Thoracic aorta (tissue), 2 donors: Measurements from ENCODE around the gene TRIM47. TPM values are rescaled to one million over a fixed set of nuclear protein-coding genes. Genes with fewer than 3 reads are reported as not detected.
A peak's percentile ranks its signal among the peaks of the same experiment; 100 is the strongest.

Experiments used
- ATAC-seq: fragments of 150-250 bp; one replicate; pipeline ENCODE4 v1.8.0; 2017; ENCODE audit warnings: low read depth; ENCODE audit not compliant: insufficient number of reproducible peaks, low FRiP score
- DNase-seq: peaks from one replicate; pipeline ENCODE4 v3.0.0-alpha.2; 2020; ENCODE audit warnings: low spot score
- H3K27ac ChIP-seq, 2 donors: fragments of 200-600 bp; sonication (generic); 1 replicate in 1 of 2; 2 replicates in 1 of 2; pipeline ENCODE4 v1.5.1; 2016; ENCODE audit warnings: mild to moderate bottlenecking in 2 of 2, moderate library complexity in 2 of 2
- H3K27me3 ChIP-seq: fragments of 200-600 bp; sonication (generic); replicated peaks from 2 replicates; pipeline ENCODE4 v1.6.0; 2016; ENCODE audit warnings: mild to moderate bottlenecking; ENCODE audit not compliant: insufficient read depth
- H3K36me3 ChIP-seq: fragments of 200-600 bp; sonication (generic); one replicate; pipeline ENCODE4 v1.5.1; 2016
- H3K4me1 ChIP-seq, 2 donors: fragments of 200-600 bp; sonication (generic); 1 replicate in 1 of 2; 2 replicates in 1 of 2; pipeline versions ENCODE4 v1.5.1 to v1.6.0; 2016; ENCODE audit warnings: low read depth in 2 of 2, mild to moderate bottlenecking in 1 of 2; ENCODE audit not compliant: control insufficient read depth in 1 of 2
- H3K4me3 ChIP-seq: fragments of 200-600 bp; sonication (generic); 2 replicates; pipeline ENCODE4 v1.5.1; 2016; ENCODE audit warnings: mild to moderate bottlenecking
- H3K9me3 ChIP-seq: fragments of 200-600 bp; sonication (generic); 2 replicates; pipeline ENCODE4 v1.5.1; 2016
- CTCF ChIP-seq: fragments of 200-600 bp; sonication (generic); IDR thresholded peaks from one replicate; pipeline ENCODE4 v1.5.1; 2019; ENCODE audit warnings: antibody characterized with exemption
- total RNA-seq, 2 donors: library from RNA; depleted of rRNA; stranded (reverse); fragments of >200 nt; gene quantifications; one replicate each; pipeline versions ENCODE4 v1.1.0 to v1.2.3, GENCODE V29; 2016

Gene TRIM47
- total RNA-seq, 2 donors from 2014 or later: 58.9 to 94.0 TPM

- peak; percentile 64 for TF ChIP-seq CTCF
- ATAC-seq (no peak), DNase-seq (no peak)
- Histone ChIP-seq H3K36me3 (peaks cover 16% of the 10 kb centered on the region), H3K4me3 (peak overlapping the region; percentile 64), H3K4me1 (peaks cover 10 to 23% of the 10 kb centered on the region in 2 donors), H3K9me3 (no peaks in the 10 kb centered on the region), H3K27ac (peak overlapping the region; percentile 82 to 86), H3K27me3 (no peaks in the 10 kb centered on the region)
Observed at GRCh38 chr17:75827308-75828075, 50.9 kb downstream of the TRIM47 start.

- DNase-seq (no peak), ATAC-seq (no peak)
- H3K27ac ChIP-seq: peak overlapping the region; percentile 82 to 86
- H3K4me3 ChIP-seq: no peak overlapping the region
- H3K4me1 ChIP-seq: peaks cover 10 to 29% of the 10 kb centered on the region in 2 donors
- H3K9me3 ChIP-seq: no peaks in the 10 kb centered on the region
- TF ChIP-seq CTCF: no peak
- no peaks in the 10 kb centered on the region for H3K27me3 ChIP-seq
- H3K36me3 ChIP-seq: peaks cover 21% of the 10 kb centered on the region
Observed at GRCh38 chr17:75826561-75827307, 51.6 kb downstream of the TRIM47 start.

GRCh38 chr17:75825748-75826370, 52.5 kb downstream of the TRIM47 start:
- Histone ChIP-seq H3K4me1 (peaks cover 10 to 29% of the 10 kb centered on the region in 2 donors), H3K27ac (no peak overlapping the region)

GRCh38 chr17:75825149-75825552, 53.2 kb downstream of the TRIM47 start:
- Histone ChIP-seq H3K9me3 (no peaks in the 10 kb centered on the region), H3K27ac (no peak overlapping the region), H3K4me3 (no peak overlapping the region), H3K36me3 (peaks cover 37% of the 10 kb centered on the region), H3K4me1 (peaks cover 10 to 29% of the 10 kb centered on the region in 2 donors), H3K27me3 (no peaks in the 10 kb centered on the region)
- DNase-seq (no peak), ATAC-seq (no peak)
- TF ChIP-seq CTCF: no peak

More at GRCh38 chr17:75825748-75826370, 52.5 kb downstream of the TRIM47 start:
- no peak for ATAC-seq
- H3K4me3 ChIP-seq: no peak overlapping the region
- DNase-seq: no peak
- H3K36me3 ChIP-seq: peaks cover 30% of the 10 kb centered on the region
- no peaks in the 10 kb centered on the region for H3K27me3 ChIP-seq
- no peaks in the 10 kb centered on the region for H3K9me3 ChIP-seq
- no peak for TF ChIP-seq CTCF

GRCh38 chr17:75824666-75825065, 53.7 kb downstream of the TRIM47 start:
- ATAC-seq (no peak), DNase-seq (no peak)
- Histone ChIP-seq H3K36me3 (peaks cover 42% of the 10 kb centered on the region), H3K27me3 (no peaks in the 10 kb centered on the region), H3K4me1 (peaks cover 10 to 29% of the 10 kb centered on the region in 2 donors), H3K27ac (no peak overlapping the region), H3K4me3 (no peak overlapping the region), H3K9me3 (no peaks in the 10 kb centered on the region)
- TF ChIP-seq CTCF: no peak
